HL-60 (cell line): ENCODE results near the gene TMEM95.

Experiments used
- DNase-seq, 2 experiments: peaks; one replicate each; pipeline ENCODE4 v3.0.0-alpha.2; 2010 to 2020; ENCODE audit warnings: low read depth in 1 of 2, low spot score in 1 of 2
- H3K27ac ChIP-seq: fragments of 250-450 bp; sonication (Bioruptor Pico); replicated peaks from 2 replicates; pipeline ENCODE4 v1.5.1; 2020; ENCODE audit warnings: mild to moderate bottlenecking, moderate library complexity
- H3K27me3 ChIP-seq: fragments of 250-450 bp; sonication (Bioruptor Pico); 2 replicates; pipeline ENCODE4 v1.5.1; 2021; ENCODE audit warnings: mild to moderate bottlenecking, moderate library complexity; ENCODE audit not compliant: insufficient read depth, poor library complexity, severe bottlenecking
- H3K4me3 ChIP-seq: replicated peaks from 2 replicates; pipeline ENCODE4 v1.5.1; 2011; ENCODE audit warnings: mild to moderate bottlenecking, control low read depth, low read length; ENCODE audit not compliant: insufficient read depth
- CTCF ChIP-seq: IDR thresholded peaks from one replicate; pipeline ENCODE4 v1.5.1; 2011; ENCODE audit warnings: low read length, control low read depth, inconsistent platforms; ENCODE audit not compliant: insufficient read depth
- GABPA ChIP-seq: IDR thresholded peaks from 2 replicates; pipeline ENCODE4 v1.6.1; 2012; ENCODE audit warnings: low read depth
- POLR2AphosphoS5 ChIP-seq: IDR thresholded peaks from 2 replicates; pipeline ENCODE4 v1.6.1; 2012; ENCODE audit warnings: low read depth
- REST ChIP-seq: IDR thresholded peaks from 2 replicates; pipeline ENCODE4 v1.6.1; 2012; ENCODE audit warnings: low read depth; ENCODE audit not compliant: insufficient replicate concordance
- SPI1 ChIP-seq: IDR thresholded peaks from 2 replicates; pipeline ENCODE4 v1.6.1; 2012; ENCODE audit warnings: low read depth, mild to moderate bottlenecking, borderline replicate concordance

The TMEM95 gene

GRCh38 chr17:7328009-7328408 lies 26.9 kb upstream of the TMEM95 start:
- Histone ChIP-seq H3K27ac (no peak overlapping the region), H3K27me3 (no peaks in the 10 kb centered on the region), H3K4me3 (peak overlapping the region; percentile 77; the same call in 1 of the 2 replicates)
- DNase-seq = no peak
- TF ChIP-seq POLR2AphosphoS5 = no peak
- no peak for TF ChIP-seq GABPA
- TF ChIP-seq SPI1 = no peak

GRCh38 chr17:7328840-7329373 lies 26.0 kb upstream of the TMEM95 start, which contains the start of gene NEURL4:
TSS of gene NEURL4 (minus strand) at chr17:7329335. CDS start at chr17:7329312, 23 bp downstream.
- Histone ChIP-seq H3K27ac (peak within 1 kb of the TSS; percentile 85), H3K27me3 (no peaks in the 10 kb centered on the region), H3K4me3 (peak within 1 kb of the TSS; percentile 77)
- no peak for DNase-seq
- TF ChIP-seq REST (no peak), GABPA (no peak), CTCF (no peak), POLR2AphosphoS5 (no peak), SPI1 (no peak)

- Histone ChIP-seq H3K4me3 (peak overlapping the region; percentile 77), H3K27me3 (no peaks in the 10 kb centered on the region), H3K27ac (peak overlapping the region; percentile 85)
- TF ChIP-seq CTCF = no peak
- TF ChIP-seq REST = no peak
- TF ChIP-seq POLR2AphosphoS5 = peak; percentile 21; the same call in 1 of the 2 replicates
- DNase-seq = peak; percentile 94 to 97
Observed at GRCh38 chr17:7329374-7329996, 25.5 kb upstream of the TMEM95 start.

GRCh38 chr17:7329997-7330637 lies 24.8 kb upstream of the TMEM95 start:
- no peak for TF ChIP-seq CTCF
- TF ChIP-seq GABPA = no peak
- TF ChIP-seq SPI1 = no peak
- no peak for TF ChIP-seq POLR2AphosphoS5
- no peak for TF ChIP-seq REST
- Histone ChIP-seq H3K27me3 (no peaks in the 10 kb centered on the region), H3K4me3 (peak overlapping the region; percentile 77), H3K27ac (peak overlapping the region; percentile 85)
- DNase-seq = peak in 1 of 2 experiments; percentile 66
